Transverse colon (tissue), 4 donors: ENCODE data around the gene PTPN3.

ENCODE experiments used
- CTCF ChIP-seq, 5 experiments: fragments of 200-600 bp in 3 of 5; fragments of 450-650 bp in 2 of 5; sonication (generic) in 3 of 5; IDR thresholded peaks; 1 replicate in 2 of 5; 2 replicates in 3 of 5; pipeline ENCODE4 v1.5.1; 2016 to 2017; ENCODE audit warnings: antibody characterized with exemption in 5 of 5, inconsistent platforms in 3 of 5, mild to moderate bottlenecking in 2 of 5, moderate library complexity in 1 of 5
- EP300 ChIP-seq: sonication (generic); formaldehyde crosslinking; IDR thresholded peaks from one replicate; pipeline ENCODE4 v1.6.1; 2017; ENCODE audit warnings: antibody characterized with exemption, low read depth
- POLR2A ChIP-seq: fragments of 450-650 bp; IDR thresholded peaks from one replicate; pipeline ENCODE4 v1.6.1; 2016; ENCODE audit warnings: antibody characterized with exemption, mild to moderate bottlenecking, moderate library complexity
- POLR2AphosphoS5 ChIP-seq, 3 donors: sonication (generic); formaldehyde crosslinking; IDR thresholded peaks; one replicate each; pipeline ENCODE4 v1.6.1; 2016; ENCODE audit warnings: antibody characterized with exemption in 3 of 3

GRCh38 chr9:109342878-109343277, 155.2 kb downstream of the PTPN3 start:
- TF ChIP-seq CTCF (IDR thresholded peaks at IDR 0.05) (no peak), POLR2AphosphoS5 (IDR thresholded peaks at IDR 0.05) (no peak), EP300 (no peak), POLR2A (no peak)
